HG02885 (cell line): Measurements from ENCODE around the gene ARHGAP15.

Source experiments
- ATAC-seq: cut with Tn5 transposase; IDR thresholded peaks from one replicate; pipeline ENCODE4 v1.9.1; 2021; ENCODE audit warnings: mild to moderate bottlenecking; ENCODE audit not compliant: unreplicated experiment, poor library complexity

Gene ARHGAP15

DNA sequence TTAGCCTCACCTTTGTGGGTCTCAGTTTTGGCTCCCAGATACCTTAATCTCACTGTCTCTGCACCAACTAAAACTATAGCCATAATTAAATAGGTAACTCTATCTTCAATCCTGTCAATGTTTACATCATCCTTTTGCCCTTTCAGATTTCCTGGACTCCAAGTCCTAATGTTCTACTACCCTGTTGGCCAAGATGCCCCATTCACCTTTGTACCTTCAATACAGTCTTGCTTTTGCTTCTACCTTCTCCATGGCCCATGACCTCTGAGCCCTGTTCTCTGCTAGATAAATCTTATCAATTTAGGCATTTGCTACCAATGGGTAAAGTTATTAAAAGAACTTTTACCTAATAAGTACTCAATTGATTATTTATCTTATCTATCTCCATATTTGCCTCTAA is 635.5 kb downstream of the ARHGAP15 start:
- no peak for ATAC-seq

DNA sequence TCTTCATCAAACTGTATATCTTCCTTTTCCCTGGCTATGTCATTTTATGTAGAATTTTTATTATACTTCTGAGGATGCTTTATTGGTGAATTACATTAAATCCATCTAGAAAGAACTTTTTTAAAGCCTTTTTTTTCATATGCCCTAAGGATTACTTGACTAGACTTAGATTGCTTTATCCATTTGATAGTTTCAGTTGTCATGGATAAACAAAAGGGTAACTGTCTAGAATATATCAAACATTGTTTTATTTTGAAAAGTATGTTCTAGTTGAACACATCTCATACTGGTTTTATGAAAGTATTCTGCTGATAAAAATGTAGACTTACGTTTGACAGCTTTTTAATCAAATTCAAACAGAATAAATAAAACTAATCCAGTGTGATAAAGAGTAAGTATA is 639.8 kb downstream of the ARHGAP15 start:
- ATAC-seq, result no peak

DNA sequence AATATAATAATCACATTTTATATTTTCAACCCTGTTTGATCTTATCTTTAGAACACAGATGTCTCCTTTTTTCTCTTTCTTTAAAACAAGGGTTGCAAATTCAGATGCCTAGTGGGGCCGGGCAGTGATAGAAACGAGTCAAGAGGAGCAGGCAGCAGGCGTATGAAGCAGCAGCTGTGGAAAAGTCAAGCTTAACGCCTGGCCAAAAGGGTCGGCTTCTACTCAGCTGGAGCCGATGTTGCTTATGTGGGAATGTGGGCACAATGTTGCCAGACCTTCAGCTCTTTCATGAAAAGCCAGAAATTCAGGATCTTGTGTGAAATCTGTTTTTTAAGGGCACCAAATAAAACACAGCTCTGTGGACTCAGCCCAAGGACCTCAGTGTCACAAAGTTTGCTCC is 642.7 kb downstream of the ARHGAP15 start:
- no peak for ATAC-seq

DNA sequence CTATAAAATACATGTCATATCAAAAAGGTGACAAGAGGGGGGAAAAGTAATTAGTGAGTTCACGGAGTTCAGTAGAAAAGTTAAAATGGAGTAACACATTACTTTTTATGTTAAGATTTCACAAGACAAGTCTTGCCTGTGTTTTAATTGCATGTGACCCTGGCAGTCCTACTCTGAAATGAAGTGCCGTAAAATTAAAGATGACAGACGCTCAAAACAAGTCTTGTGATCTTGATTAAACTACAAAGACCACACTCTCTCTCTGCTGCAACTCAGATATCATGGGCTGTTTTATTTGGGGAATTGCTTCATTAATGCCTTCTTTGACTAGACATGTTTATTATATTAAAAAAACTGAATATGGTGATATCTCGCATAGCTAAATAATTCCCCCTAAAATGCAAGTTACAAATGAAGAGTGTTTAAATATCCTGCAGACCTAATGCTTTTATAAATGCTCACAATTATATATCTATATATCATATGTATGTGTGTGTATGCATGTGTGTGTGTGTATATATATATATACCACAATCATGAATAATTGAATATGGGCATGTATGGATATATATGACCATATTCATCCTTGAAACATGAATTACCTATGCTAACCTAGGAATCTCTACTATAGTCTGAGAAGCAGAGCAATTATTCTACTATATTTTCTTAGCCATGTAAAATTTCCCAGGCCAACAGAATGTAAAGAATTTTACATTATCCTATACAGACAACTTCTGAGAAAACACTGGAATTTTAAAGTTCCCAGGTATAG is 647.5 kb downstream of the ARHGAP15 start:
- no peak for ATAC-seq

DNA sequence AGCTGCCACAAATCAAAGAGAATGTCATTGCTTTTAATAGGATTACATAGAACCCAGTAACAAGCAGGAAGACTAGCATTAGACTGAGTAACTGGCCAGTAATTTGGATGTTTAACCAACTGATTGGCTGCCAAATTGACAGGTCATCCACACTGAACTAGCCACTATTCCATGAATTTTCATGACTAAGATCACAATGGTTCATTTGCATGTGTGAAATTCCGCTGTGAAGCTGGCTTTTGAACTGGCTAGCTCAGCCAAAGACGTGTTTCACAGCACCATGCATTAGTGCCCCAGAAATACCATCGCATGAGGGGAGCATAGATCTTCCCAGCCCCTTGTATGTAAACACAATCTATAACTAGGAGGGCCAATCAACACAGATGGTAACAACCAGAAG is 649.8 kb downstream of the ARHGAP15 start:
- ATAC-seq, result no peak

DNA sequence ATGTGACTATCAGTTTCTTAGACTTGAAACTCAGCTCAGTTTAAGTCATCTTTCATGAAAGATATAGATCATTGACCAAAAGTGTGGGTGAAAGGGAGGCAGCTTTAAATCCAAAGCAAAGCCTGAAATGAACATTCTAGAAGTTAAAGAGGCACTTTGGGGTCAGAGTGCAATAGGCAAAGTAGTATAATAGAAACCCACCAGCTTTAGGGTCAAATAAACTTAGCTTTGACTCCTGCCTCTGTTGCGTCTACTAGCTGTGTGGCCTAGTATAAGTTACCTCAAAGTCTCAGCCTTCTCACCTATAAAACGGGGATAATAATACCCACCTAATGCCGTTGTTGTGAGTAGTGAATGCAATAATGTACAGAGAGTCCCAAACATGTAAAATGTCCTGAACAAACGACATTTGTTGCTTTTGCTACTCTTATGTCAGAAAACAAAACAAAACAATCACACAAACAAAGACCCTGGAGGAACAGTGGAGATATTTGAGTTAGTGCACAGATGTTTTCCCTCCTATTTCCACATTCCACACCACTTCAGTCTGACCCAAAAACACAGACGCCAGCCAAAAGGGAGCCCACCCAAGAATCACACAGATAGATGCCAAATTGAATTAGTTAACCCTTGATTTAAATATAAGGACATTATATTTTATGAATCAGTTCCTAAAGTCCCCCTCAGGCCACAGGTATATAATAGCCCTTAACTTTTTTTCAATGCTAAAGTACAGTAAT is 657.0 kb downstream of the ARHGAP15 start:
- ATAC-seq, result no peak

DNA sequence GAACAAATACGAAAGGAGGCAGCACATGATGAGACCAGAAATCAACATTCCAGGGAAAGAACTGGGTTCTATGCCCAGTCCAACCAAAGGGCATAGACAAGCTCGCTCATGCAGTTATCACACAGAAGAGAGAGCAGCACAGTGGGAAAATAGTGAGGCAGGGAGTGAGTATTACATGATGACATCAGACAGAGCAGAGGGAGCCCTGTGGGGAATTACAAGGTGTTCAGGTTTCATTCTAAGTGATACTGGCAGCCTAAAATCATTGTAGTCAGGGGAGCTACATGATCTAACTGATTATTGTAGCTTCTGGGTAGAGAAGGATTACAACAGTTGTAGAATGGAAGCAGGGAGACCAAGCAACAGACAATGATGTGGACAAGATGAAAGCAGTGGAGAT is 658.5 kb downstream of the ARHGAP15 start:
- ATAC-seq, result no peak

DNA sequence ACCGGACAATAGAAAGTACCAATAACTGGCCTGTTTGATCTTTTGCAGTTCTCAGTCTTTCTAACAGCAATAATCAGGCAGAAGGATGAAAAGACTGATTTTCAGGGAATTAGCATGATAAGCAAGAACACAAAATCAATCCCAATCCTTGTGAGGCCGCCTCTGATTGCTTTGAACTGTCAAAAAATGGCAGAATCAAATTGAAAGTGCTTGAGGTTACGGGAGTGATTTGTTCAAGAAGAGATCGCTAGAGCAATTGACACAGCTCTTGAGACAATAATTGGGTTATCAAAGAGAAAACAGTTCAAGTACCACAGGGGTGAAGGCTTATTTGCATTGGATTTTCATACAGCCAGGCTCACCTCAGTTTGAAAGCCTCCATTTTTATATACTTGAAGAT is 663.4 kb downstream of the ARHGAP15 start:
- no peak for ATAC-seq

DNA sequence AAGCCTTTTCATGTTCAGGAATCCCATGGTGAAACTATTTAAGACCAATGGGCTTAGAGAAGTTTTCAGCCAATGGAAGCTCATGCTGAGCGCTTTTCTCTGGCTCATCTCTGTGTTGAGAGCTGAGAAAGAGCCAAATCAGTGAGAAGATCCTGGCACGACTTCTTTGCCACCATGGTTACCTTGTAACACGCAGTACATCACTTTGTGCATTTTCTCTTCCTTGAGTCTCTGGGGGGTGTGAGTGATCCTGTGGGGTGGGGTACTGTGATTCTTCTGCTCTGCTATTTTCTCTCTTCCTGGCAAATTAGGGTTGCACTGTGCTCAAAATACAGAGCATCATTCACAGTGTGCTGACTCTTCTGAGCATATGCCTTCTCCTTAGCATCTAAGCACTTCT is 664.2 kb downstream of the ARHGAP15 start:
- no peak for ATAC-seq

DNA sequence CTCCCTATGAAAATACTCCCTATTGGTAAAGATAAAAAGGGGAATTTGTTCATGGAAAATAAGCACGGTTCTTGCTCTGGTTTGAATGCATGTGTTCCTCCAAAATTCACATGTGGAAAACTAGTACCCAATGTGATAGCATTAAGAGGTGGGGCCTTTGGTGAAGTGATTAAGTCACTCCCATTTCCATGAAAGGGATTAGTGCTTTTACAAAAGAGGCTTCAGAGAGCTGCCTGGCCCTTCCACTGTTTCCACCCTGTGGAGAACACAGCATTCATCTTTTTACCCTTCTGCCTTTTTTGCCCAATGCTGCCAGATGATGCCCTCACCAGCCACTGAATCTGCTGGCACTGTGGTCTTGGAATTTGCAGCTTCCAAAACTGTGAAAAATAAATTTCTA is 666.8 kb downstream of the ARHGAP15 start:
- no peak for ATAC-seq

DNA sequence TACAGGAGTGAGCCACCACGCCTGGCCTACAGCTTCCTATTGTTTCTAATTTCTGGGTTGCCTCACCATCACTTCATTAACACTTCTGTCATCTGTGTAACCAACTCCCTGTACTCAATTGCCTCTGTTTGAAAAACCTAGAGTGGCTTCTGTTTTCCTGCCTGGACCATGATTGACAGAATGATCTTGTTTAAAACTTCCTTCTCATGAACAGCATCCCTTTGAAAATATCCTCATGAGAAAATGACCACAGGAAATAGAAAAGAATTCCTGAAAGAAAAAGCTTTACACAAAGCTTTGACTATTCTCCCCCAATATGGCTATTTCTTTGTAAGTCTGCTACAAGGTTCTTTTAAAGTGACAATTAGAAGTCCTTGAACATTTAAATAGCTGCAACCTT is 672.3 kb downstream of the ARHGAP15 start:
- no peak for ATAC-seq

DNA sequence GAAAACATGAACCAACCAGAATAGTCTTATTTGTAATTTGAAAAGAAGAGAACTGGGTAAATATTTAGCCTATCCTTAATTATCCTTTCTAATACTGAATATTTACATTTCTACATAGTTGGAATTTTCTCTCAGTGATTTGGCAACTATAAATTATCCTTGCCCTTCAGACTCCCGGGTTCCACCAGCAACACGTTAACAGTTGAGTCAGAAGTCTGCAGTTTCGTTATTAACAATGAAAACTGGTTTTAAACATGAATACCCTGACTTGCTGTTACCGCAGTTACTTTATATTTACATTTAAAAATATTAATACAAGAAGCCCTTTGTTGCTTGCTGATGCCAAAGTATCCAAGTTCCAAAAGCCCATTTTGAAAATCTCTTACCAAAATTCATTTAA is 673.0 kb downstream of the ARHGAP15 start:
- ATAC-seq, result peak; percentile 52

DNA sequence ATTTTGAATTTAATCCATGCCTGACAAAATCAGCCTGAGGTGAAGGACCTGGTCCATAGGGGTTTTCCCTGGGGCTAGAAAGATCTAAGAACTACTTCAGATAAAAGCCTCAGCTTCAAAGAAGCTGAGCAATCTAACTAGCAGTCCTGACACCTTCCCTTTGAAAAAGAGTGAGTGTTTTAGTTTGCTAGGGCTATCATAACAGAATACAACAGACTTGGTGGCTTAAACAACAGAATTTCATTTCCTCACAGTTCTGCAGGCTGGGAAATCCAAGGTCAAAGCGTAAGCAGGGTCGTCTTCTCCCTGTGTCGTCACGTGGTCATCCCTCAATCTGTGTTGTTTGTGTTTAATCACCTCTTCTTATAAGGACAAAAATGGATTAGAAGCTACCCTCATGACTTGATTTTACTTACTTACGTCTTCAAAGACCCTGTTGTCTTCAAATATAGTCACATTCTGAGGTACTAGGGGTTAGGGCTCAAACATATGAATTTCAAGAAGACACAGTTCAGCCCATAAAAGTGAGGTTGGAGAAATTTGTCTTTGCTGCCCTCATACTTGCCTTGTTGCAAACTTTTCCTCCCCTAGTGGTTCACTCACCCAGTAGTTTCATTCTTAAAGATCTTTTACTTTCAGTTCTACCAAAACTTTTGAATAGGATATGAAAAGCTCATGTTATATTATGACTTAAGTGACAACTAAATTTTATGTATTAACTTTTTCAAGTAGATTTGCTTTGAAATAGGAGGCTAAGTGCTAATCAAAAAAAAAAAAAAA is 673.8 kb downstream of the ARHGAP15 start:
- ATAC-seq, result peak; percentile 86

DNA sequence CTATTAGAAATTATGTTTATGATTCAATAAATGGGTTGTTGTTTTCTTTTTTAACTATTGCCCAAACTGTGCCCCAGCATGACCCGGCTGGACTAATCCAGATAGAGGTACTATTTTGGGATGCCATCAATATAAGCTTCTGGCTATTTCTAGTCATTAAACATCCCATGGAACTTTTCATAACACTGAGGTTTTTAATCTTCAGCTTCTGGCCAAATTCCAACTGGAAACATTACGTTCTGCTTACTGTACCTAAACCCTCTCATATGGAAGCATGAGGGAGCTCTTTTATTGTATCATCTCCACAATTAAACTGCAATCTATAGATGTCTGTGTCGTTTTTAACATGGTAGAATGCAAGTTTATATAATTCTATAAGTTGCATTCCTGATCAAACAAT is 674.7 kb downstream of the ARHGAP15 start:
- no peak for ATAC-seq

DNA sequence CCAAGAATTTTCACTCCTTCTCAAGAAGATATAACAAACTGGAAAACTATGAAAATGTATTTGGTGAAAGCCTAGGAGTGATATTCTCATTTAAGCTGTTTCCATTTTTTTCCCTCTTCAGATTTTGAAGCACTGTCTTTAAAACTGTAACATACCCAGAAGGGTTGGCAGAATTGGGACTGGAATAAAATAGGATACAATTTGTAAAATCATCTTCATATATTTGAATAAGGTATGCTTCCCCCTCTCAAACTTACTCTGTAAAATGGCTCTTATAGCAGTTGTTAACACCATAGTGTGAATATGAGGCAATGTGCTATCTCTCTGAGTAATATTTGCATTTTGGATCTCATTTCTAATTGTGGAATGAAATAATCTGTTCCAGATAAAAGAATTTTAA is 676.4 kb downstream of the ARHGAP15 start:
- no peak for ATAC-seq

DNA sequence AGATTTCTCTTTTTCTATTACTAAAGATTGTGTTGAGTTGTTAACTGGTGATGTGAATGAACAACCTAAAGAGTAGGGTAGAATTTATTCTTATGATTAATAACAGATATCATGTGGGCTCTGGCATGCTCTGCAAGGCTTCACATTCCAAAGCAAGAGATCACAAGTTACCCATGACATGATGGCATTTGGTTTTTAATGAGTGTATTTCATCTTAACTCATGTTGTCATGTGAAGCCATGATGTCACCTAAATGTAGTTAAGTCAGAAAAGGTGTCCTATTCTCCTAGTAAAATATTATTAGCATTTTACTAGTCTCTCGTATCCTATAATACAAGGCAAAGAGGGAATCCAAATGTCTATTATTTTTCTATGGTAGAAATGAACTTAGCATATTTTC is 678.0 kb downstream of the ARHGAP15 start:
- no peak for ATAC-seq

DNA sequence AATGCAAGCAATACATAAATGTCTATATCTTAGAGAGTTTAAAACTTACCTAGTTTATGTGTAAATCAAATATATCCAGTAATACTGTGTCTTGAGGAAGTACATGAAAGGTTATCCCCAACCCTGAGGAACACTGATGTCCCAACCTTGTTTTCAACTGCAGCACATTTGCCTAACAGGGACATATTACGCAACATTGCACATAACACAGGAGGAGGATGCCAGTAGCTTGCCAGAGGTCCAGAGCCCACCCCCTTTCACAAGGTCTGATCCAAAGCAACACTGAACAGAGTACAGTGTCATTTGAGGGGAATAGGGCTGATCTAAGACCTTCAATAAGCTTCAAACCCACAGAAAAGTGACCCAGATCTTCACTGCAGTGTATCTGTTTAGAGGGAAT is 678.5 kb downstream of the ARHGAP15 start:
- no peak for ATAC-seq

DNA sequence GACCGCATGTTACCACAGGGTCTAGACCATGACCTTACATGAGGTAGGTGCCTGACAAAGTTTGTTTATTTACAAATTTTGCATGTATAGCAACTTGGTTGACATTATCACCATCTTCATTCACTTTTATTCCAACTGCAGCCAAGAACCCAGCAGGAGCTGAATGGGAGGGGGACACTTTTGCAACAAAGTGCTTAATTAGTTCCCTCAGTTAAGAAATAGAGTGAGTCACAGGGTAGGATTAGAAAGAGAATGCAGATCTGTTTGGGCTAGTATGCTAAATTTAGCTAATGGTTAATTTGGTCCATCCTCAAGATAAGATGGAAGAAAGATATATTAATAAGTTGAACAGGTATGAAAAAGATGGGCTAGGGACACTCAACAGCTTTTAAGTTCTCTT is 678.9 kb downstream of the ARHGAP15 start:
- no peak for ATAC-seq

DNA sequence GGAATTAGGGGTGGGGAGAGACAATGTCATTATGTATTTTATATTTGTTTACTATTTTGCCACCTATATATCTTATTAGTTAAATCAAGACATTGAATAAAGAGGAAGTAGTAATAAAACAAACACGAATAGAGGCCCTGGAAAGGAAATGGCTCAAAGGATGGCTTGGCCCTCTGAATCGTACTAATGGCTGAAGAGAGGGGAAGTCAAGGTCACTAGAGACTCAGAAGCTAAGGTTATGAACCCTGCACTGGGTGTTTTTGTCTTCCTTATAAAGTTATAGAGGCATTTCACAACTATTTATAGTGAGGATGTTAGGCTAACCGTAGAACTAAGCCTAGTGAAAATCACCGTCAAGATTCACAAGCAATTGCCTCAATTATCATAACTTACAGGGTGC is 685.9 kb downstream of the ARHGAP15 start:
- no peak for ATAC-seq

DNA sequence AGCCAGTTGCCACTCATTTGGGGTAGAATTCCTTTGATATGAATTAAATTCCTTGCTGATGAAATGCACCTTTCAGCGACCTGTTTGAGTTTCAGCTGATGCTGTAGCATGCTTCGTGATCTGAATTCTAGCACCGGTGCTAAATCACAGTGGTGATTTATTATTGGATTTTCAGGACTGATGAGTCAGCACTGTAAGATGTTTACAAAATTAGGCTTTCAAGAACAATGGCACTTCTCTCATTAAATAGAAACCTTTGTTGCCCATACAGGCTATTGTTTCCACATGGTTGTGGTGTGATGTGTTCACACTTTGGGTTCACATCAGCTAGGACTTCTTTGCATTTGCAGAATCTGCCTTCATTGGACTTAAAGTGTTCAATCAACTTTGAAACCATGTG is 687.7 kb downstream of the ARHGAP15 start:
- no peak for ATAC-seq
